ENCODE measurements around the gene TFDP3. TPM values are rescaled to one million over a fixed set of nuclear protein-coding genes. Genes with fewer than 3 reads are reported as not detected.

Gene TFDP3
- total and polyA plus RNA-seq, 2 of the 4 experiments (the other 2 are of a cell fraction): not detected

DNA sequence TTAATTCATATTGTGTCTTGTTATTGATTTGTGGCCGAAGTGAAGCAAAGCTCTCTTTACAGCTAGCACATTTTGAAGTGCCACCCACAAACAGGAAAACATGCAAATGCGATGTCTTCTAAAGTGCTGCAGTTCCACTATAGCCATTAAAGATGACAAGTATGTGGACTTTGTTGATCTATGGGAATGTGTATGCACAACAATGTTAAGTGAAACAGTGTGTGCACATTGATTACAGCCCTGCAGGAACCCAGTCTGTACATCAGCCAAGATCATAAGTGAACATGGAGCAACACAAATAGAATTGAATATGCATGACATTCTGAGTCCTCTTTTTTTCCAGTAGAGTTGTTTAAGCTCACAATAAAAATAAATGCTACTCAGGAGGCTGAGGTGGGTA, 43.0 kb downstream of the TFDP3 start:
- DNase-seq: no peak
- Histone ChIP-seq H3K27ac (ENCODE audit: insufficient read depth, low read length) (no peak overlapping the region), H3K79me1 (ENCODE audit: low read depth in 1 of 2, low read length in 2 of 2) (no peaks in the 10 kb centered on the region), H3K18ac (ENCODE audit: low read depth, low read length) (no peak overlapping the region), H2AK9ac (replicated peaks; ENCODE audit: low read depth, low read length, poor library complexity) (no peak overlapping the region), H3K4ac (ENCODE audit: low read depth, low read length) (no peak overlapping the region), H3K4me2 (ENCODE audit: low read depth, low read length) (no peak overlapping the region), H3K36me3 (ENCODE audit: control insufficient read depth, insufficient read depth, low read length) (no peaks in the 10 kb centered on the region), H3K9ac (ENCODE audit: low read depth, low read length) (no peak overlapping the region), H2AFZ (replicated peaks; ENCODE audit: low read length, poor library complexity) (no peak overlapping the region), H2BK5ac (ENCODE audit: low read depth, low read length, poor library complexity, severe bottlenecking) (no peak overlapping the region), H3K23ac (ENCODE audit: low read depth, low read length) (no peak overlapping the region), H3K56ac (ENCODE audit: extremely low read depth, insufficient read depth, low read length) (no peak overlapping the region), H2BK20ac (ENCODE audit: low read depth, low read length) (no peak overlapping the region), H3K27me3 (ENCODE audit: control insufficient read depth, insufficient read depth, low read length) (peaks cover 4% of the 10 kb centered on the region), H4K20me1 (ENCODE audit: insufficient read depth, low read length) (no peaks in the 10 kb centered on the region), H3K4me3 (ENCODE audit: insufficient read depth, low read depth, low read length) (no peak overlapping the region), H4K5ac (ENCODE audit: low read depth, low read length) (no peak overlapping the region), H3K4me1 (ENCODE audit: control insufficient read depth, insufficient read depth, low read length) (no peaks in the 10 kb centered on the region), H2BK15ac (ENCODE audit: low read depth, low read length) (no peak overlapping the region), H3K9me3 (ENCODE audit: control insufficient read depth, insufficient read depth, low read length) (no peaks in the 10 kb centered on the region), H4K91ac (ENCODE audit: insufficient read depth, low read depth, low read length) (no peak overlapping the region), H4K8ac (ENCODE audit: low read depth in 2 of 2, low read length in 2 of 2) (no peak overlapping the region), H3K14ac (replicated peaks; ENCODE audit: low read depth, low read length) (no peak overlapping the region), H2AK5ac (ENCODE audit: low read depth, low read length) (no peak overlapping the region), H3K9me1 (ENCODE audit: insufficient read depth, low read length) (no peaks in the 10 kb centered on the region), H2BK120ac (ENCODE audit: low read depth, low read length) (no peak overlapping the region)
- dilution Hi-C loops (cut with HindIII; ENCODE audit: low sequenced_read_pairs, unreplicated experiment): no loop called here
- WGBS, 2 experiments (ENCODE audit: extremely low coverage in 2 of 2, insufficient read length in 1 of 2): no CpG with 5 or more reads among the region's 2 CpGs
- ChIA-PET CTCF (no interaction called here), POLR2A (ENCODE audit: unreplicated experiment) (no interaction called here)
- TF ChIP-seq, protein P1, sequence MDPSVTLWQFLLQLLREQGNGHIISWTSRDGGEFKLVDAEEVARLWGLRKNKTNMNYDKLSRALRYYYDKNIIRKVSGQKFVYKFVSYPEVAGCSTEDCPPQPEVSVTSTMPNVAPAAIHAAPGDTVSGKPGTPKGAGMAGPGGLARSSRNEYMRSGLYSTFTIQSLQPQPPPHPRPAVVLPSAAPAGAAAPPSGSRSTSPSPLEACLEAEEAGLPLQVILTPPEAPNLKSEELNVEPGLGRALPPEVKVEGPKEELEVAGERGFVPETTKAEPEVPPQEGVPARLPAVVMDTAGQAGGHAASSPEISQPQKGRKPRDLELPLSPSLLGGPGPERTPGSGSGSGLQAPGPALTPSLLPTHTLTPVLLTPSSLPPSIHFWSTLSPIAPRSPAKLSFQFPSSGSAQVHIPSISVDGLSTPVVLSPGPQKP (IDR thresholded peaks at IDR 0.05; ENCODE audit: borderline replicate concordance, low read depth, low read length): no peak
- TF ChIP-seq POLR2A (IDR thresholded peaks at IDR 0.05; ENCODE audit: low read depth, low read length) (no peak), RFX5 (IDR thresholded peaks at IDR 0.05; ENCODE audit: low read depth, low read length) (no peak)
- BruUV-seq (replicated peaks): no TSS peak
- no peak for ATAC-seq (ENCODE audit: low read depth)
- in situ Hi-C loops (cut with MboI; ENCODE audit: low sequenced_read_pairs): no loop called here
- intact Hi-C loops (cut with micrococcal nuclease): no loop called here

All from IMR-90 (cell line).